ENCODE results near the gene SPPL3. TPM values are rescaled to one million over a fixed set of nuclear protein-coding genes. Genes with fewer than 3 reads are reported as not detected.

Gene SPPL3
- total and polyA plus RNA-seq, 2 donors from 2014 or later = 23.8 to 51.9 TPM

- Histone ChIP-seq H3K9ac (ENCODE audit: low read length in 3 of 3) (no peak overlapping the region), H3K36me3 (ENCODE audit: control insufficient read depth in 2 of 3, insufficient read depth in 3 of 3, low read length in 3 of 3) (no peaks in the 10 kb centered on the region), H3K9me3 (ENCODE audit: control insufficient read depth in 2 of 3, insufficient read depth in 1 of 3, low read length in 3 of 3) (no peaks in the 10 kb centered on the region), H3K4me3 (ENCODE audit: low read length in 3 of 3) (no peak overlapping the region), H3K4me1 (ENCODE audit: control insufficient read depth in 2 of 3, insufficient read depth in 2 of 3, low read depth in 1 of 3, low read length in 3 of 3) (peaks cover 0 to 12% (median 2%) of the 10 kb centered on the region in 3 donors), H3K27ac (ENCODE audit: low read depth in 2 of 2, low read length in 2 of 2) (no peak overlapping the region), H3K27me3 (ENCODE audit: control insufficient read depth, insufficient read depth, low read length) (no peaks in the 10 kb centered on the region)
- TF ChIP-seq, protein P1, sequence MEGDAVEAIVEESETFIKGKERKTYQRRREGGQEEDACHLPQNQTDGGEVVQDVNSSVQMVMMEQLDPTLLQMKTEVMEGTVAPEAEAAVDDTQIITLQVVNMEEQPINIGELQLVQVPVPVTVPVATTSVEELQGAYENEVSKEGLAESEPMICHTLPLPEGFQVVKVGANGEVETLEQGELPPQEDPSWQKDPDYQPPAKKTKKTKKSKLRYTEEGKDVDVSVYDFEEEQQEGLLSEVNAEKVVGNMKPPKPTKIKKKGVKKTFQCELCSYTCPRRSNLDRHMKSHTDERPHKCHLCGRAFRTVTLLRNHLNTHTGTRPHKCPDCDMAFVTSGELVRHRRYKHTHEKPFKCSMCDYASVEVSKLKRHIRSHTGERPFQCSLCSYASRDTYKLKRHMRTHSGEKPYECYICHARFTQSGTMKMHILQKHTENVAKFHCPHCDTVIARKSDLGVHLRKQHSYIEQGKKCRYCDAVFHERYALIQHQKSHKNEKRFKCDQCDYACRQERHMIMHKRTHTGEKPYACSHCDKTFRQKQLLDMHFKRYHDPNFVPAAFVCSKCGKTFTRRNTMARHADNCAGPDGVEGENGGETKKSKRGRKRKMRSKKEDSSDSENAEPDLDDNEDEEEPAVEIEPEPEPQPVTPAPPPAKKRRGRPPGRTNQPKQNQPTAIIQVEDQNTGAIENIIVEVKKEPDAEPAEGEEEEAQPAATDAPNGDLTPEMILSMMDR (IDR thresholded peaks at IDR 0.05; ENCODE audit: borderline replicate concordance, extremely low read depth, insufficient read depth) = no peak
- FAIRE-seq (no peak), DNase-seq (no peak)
- intact Hi-C loops (cut with DNase I) = no loop called here
Observed at GRCh38 chr12:120886199-120887018, 17.7 kb downstream of the SPPL3 start.

DNA sequence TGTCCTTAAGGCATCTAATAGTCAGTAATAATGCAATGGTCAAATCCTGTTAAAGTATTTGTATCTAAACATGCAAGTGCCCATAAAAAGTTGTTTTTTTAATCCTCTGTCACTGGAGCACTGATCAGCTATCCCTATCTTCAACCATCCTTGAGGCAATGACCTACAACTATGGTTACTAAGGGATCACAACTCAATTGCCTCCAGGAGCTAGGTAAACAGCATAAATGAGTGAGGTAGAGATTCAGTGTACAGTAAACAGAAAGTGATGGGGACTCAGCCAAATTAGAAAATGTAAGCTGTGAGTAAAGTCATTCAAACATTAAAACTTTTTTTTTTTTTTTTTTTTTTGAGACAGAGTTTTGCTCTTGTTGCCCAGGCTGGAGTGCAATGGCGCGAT is 18.6 kb downstream of the SPPL3 start:
- no peaks in the 10 kb centered on the region for H3K36me3 ChIP-seq (ENCODE audit: control insufficient read depth in 2 of 3, insufficient read depth in 3 of 3, low read length in 3 of 3)
- H3K27me3 ChIP-seq (ENCODE audit: control insufficient read depth, insufficient read depth, low read length) = no peaks in the 10 kb centered on the region
- no peak overlapping the region for H3K27ac ChIP-seq (ENCODE audit: low read depth in 2 of 2, low read length in 2 of 2)
- no peak overlapping the region for H3K4me3 ChIP-seq (ENCODE audit: low read length in 3 of 3)
- no peak overlapping the region for H3K9ac ChIP-seq (ENCODE audit: low read length in 3 of 3)
- H3K4me1 ChIP-seq (ENCODE audit: control insufficient read depth in 2 of 3, insufficient read depth in 2 of 3, low read depth in 1 of 3, low read length in 3 of 3) = peaks cover 0 to 12% (median 0%) of the 10 kb centered on the region in 3 donors
- intact Hi-C loops (cut with DNase I) = no loop called here
- no peak for DNase-seq
- no peaks in the 10 kb centered on the region for H3K9me3 ChIP-seq (ENCODE audit: control insufficient read depth in 2 of 3, insufficient read depth in 1 of 3, low read length in 3 of 3)
- TF ChIP-seq, protein P1 (IDR thresholded peaks at IDR 0.05; ENCODE audit: borderline replicate concordance, extremely low read depth, insufficient read depth) = no peak
- FAIRE-seq = no peak

DNA sequence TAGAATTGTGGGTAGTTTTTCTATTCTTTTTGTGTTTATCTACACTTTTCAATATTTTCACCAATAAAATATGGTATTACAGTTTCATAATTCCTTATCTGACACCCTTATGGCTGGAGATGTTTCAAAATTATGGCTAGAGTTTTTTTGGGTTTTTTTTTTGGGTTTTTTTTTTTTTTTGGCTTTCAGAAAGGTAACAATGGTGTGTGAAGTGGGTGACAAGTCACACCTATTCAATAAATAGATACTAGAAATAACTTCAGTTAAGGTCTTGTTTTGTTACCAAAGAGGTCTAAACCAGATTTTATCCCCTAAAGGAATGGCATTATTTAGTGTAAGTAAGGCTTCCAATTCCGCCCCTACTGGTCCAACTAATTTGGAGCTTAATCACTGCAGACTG is 19.5 kb downstream of the SPPL3 start:
- Histone ChIP-seq H3K9me3 (ENCODE audit: control insufficient read depth in 2 of 3, insufficient read depth in 1 of 3, low read length in 3 of 3) (no peaks in the 10 kb centered on the region), H3K27me3 (ENCODE audit: control insufficient read depth, insufficient read depth, low read length) (no peaks in the 10 kb centered on the region), H3K4me3 (ENCODE audit: low read length in 3 of 3) (no peak overlapping the region), H3K27ac (ENCODE audit: low read depth in 2 of 2, low read length in 2 of 2) (no peak overlapping the region), H3K9ac (ENCODE audit: low read length in 3 of 3) (no peak overlapping the region), H3K4me1 (ENCODE audit: control insufficient read depth in 2 of 3, insufficient read depth in 2 of 3, low read depth in 1 of 3, low read length in 3 of 3) (peaks cover 0 to 14% (median 0%) of the 10 kb centered on the region in 3 donors), H3K36me3 (ENCODE audit: control insufficient read depth in 2 of 3, insufficient read depth in 3 of 3, low read length in 3 of 3) (no peaks in the 10 kb centered on the region)
- intact Hi-C loops (cut with DNase I) = no loop called here
- DNase-seq (no peak), FAIRE-seq (no peak)
- TF ChIP-seq, protein P1 (IDR thresholded peaks at IDR 0.05; ENCODE audit: borderline replicate concordance, extremely low read depth, insufficient read depth) = no peak

Measured in kidney (tissue), 14 donors.